SHP77 treated with DMSO at 0.1 percent for 48 hours (cell line): ENCODE results near the gene INO80.
"Not testable (repeated sequence)": the region's sequence is repeated elsewhere in the genome, so short reads cannot be mapped to it uniquely, and the experiment has no call there.

Experiments
- DNase-seq: peaks from one replicate; lab custom pipeline; 2025; lab: John Stamatoyannopoulos, UW

INO80 gene

DNA sequence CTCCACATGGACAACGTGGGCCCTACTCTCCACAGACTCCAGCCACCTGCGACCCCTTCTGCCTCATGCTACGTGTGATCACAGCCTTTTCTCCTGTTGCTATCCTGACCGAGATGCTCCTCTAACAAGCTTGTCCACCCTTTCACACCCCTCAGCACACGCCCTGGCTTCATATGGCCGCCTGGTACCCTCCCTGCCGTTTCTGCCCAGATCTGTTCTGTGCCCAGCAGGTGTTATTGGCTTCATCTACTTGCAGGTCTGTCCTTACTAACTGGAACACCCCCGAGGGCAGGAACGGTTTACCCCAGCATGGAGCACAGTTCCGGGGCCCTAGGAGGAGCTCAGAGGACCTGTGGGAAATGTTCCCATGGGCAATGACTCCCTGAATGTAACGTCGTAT lies 152.9 kb downstream of the INO80 start:
- no peak for DNase-seq

DNA sequence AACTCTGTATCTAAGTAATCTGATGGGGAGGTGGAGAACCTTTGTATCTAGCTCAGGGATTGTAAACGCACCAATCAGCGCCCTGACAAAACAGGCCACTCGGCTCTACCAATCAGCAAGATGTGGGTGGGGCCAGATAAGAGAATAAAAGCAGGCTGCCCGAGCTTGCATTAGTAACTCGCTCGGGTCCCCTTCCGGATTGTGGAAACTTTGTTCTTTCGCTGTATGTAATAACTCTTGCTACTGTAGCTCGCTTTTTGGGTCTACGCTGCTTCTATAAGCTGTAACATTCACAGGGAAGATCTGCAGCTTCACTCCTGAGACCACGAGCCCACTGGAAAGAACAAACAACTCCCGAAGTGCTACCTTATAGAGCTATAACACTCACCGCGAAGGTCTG lies 153.8 kb downstream of the INO80 start:
- not testable (repeated sequence) for DNase-seq

DNA sequence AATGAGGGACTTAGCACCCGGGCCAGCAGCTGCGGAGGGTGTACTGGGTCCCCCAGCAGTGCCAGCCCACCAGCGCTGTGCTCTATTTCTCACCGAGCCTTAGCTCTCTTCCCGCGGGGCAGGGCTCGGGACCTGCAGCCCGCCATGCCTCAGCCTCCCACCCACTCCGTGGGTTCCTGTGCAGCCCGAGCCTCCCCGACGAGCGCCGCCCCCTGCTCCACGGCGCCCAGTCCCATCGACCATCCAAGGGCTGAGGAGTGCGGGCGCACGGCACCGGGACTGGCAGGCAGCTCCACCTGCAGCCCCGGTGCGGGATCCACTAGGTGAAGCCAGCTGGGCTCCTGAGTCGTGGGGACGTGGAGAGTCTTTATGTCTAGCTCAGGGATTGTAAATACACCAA lies 154.3 kb downstream of the INO80 start:
- not testable (repeated sequence) for DNase-seq

DNA sequence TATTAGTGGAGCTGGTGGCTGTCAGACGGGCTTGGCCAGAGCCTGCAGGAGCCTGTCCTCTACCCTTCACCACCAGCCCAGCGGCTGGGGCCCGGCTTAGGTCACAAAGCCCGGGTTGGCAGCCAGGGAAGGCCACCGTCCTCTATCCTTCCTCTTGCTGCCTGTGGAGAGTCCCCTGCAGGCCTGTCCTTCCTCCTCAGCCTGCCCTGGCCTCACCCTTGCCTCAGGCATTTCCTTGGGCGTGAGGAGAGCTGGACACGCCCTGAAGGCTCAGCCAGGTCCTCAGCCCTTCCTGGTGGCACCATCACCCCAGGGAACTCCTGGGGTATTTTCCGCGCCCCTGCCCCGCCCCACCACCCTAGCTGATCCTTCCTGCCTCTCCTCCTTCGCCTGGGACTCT lies 155.2 kb downstream of the INO80 start:
- DNase-seq: no peak

DNA sequence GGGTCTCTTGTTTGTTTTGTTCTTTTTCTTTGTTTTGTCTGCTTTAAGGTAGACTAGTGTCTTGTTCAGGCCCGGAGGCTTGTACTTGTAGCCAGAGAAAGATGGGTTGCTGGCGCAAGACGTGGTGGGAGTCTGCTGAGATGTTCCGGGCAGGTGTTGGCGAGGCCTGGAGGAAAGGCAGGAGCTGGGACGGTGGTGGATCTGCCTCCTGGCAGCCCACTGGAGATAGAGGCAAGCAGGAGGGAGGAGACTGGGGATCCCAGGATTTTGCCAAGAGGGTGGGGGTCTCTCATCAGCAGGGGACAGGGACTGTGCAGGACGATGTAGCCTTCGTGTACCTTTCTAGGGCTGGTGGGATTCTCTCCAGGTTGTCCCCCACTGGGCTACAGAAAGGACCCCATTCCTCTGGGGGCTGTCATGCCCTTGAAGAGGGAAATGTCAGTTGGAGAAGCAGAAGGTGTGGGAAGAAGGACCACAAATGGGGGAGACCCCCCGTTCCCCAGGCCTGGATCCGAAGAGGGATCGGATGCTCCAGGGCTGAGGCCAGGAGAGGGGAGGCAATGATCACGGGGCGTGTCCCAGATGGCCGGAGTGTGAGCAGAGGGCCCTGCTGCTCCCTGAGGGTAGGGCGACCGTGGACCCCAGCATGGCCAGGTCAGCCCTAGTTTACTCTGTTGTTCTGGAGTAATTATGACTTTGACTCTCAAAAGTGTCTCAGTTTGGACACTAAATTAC lies 155.8 kb downstream of the INO80 start:
- no peak for DNase-seq

DNA sequence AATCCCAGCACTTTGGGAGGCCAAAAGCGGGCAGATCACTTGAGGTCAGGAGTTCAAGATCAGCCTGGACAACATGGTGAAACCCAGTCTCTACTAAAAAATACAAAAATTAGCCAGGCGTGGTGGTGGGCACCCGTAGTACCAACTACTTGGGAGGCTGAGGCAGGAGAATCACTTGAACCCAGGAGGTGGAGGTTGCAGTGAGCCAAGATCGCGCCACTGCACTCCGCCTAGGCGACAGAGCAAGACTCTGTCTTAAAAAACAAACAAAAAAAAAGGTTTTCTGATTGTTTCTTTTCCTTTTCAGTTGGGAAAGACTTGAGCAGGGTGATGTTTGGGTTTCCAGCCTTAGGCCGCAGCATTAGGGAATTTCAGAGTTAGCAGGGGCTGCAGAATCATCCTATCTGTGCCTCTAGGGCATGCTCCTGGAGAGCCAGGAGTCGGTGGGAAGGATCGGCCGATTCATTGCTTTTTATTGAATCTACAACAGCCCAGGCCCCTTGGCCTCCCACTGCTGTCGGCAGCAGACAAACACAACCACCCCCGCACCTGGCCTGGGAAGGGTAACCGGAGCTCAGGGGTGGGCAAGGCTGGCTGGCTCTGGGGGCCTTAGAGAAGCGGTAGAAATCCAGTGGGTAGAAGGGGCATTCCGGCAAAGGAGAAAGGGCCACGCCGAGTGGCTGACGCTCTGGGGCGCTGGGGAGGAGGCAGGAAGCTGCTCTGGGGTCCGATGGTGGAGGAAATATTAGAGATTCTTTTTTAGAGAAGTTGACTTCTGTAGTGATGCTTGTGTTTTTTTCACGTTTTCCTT lies 156.5 kb downstream of the INO80 start:
- DNase-seq: no peak

DNA sequence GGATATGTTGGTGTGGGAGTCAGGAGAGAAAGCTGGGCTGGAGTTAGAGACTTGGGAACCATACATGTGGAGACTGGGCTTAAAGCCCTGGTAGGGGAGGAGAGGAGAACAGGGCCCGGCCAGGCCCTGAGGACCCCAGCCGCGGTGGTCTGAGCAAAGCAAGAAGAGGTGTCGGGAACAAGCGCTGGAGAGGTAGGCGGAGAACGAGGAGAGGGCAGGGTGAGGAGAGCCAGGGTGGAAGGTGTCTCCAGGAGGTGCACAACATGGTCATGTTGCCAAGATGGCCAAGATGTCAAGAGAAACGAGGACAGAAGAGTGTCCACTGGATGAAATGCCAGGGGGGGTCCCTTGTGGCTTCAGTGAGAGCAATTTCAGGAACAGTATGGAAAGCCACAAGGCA lies 157.4 kb downstream of the INO80 start:
- DNase-seq: no peak

DNA sequence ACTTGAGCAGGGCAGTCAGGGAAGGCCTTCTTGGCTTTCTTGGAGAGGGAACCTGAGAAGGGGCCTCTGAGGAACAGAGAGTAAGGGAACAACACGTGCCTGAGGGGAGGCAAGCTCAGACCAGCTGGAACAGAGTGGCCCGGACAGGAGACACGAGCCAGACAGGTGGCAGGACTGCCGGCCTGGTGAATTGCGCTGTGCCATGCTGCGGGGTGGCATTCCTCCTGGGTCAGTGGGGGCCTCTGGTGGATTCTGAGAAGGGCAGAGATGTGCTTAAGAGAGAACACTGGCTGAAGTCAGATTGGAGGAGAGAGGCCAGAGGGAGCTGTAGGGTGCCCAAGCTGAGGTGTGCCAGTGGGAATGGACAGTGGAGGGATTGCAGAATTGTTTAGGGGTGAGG lies 157.9 kb downstream of the INO80 start:
- DNase-seq: no peak

DNA sequence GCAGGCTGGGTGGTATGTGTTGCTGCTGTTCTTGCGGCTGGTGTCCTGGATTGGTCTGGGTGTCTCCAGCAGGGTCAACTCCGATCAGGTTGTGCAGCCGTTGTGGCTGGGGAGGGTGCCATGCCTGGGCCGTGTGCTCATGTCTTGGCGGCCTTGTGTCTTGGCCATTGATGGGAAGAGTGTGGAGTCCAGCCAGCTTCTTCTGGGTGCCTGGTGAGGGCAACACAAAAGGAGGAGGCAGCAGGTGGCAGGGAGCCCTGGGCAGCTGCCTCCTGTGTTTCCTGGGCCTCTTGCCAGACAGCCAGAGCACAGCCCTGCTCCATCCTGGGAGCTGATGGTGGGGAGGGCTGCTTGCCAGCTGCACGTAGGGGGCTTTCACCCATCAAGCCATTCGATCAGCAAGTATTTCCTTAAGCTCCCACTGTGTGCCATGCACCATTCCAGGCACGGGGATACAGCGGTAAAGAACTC lies 158.5 kb downstream of the INO80 start:
- peak; percentile 74 for DNase-seq

DNA sequence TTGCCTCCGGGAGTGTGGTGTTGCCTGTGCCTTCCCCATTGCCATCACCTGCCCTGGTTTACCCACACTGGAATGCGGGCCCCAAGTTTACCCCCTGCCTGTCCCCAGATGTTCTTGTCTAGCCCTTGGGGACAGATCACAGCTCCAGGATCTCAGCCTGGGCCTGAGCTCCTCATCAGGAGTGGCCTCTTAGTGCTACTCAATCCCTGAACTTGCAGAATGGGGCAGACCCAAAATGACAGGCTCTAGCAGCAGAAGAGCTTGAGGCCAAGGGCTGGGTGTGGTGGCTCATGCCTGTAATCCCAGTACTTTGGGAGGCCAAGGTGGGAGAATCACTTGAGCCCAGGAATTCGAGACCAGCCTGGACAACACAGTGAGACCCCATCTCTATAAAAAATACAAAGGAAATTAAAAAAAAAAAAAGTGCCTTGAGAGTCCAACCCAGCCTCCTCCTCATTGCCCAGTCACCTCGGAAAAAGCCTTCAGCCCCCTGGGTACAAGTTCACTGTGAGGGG lies 159.0 kb downstream of the INO80 start:
- DNase-seq: no peak

DNA sequence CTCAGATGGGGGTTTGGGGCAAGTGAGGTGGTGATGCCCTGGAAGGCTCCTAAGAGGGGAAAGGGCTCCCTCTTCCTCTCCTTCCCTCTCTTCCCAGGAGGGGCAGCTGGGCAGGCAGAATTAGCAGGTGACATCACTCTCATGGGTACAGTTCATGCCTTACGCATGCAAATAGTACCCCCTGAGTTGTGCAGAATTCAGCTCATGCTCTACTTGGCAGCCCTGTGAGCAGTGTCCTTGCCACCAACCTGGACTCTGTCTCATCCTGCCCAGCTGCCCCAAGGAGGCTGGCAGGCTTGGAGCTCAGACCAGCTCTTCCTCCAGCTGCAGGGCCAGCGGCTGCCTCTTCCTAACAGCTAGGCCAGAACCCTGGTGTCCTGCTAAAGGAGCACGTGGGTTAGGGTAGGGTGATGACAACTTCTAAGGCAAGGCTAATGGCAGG lies 159.5 kb downstream of the INO80 start:
- DNase-seq: no peak

DNA sequence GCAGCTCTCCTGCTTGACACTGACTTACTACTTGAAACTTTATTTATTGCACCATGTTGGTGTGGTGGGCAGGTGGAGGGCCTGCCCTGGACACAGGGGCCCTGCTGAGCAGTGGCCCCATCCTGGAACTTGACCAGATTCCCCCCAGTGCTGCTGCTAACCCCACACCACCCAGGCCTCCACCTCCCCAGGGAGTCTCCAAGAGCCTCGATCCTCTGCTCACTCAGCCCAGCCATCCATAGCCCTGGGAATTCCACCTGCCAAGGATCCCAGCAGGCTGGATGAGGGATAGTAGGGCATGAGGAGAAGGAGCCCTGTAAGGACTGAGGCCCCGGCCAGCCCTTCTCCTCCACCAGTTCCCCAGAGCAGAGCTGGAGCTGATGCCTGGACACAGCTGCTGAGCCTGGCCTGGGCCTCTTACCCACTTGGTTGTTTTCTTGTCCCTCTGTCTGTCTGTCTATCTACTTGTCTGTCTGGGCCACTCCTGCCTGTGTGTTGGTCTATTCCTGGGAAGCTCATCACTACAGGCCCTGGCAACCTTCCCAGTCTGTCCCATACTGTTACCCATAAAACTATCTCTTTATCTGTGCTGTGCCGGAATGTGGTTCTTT lies 160.0 kb downstream of the INO80 start:
- DNase-seq: peak; percentile 9

DNA sequence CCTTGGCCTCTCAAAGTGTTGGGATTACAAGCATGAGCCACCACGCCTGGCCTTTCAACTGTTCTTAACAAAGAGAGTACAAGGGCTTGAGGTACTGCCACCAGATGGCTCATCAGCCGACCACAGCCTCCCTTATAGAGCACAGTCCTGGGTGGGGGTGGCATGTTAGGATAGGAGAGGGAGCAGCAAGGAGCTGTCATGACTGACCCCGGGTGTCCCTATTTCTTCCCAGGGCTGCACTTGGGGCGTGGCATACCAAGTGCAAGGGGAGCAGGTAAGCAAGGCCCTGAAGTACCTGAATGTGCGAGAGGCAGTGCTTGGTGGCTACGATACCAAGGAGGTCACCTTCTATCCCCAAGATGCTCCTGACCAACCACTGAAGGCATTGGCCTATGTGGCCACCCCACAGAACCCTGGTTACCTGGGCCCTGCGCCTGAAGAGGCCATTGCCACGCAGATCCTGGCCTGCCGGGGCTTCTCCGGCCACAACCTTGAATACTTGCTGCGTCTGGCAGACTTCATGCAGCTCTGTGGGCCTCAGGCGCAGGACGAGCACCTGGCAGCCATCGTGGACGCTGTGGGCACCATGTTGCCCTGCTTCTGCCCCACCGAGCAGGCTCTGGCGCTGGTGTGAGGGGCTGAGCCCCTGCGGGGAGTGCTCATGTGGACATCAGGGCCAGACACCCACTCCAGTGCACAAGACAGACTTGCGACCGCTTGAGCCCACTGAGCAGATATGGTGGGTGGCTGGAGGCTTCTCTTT lies 160.8 kb downstream of the INO80 start:
- DNase-seq: no peak

DNA sequence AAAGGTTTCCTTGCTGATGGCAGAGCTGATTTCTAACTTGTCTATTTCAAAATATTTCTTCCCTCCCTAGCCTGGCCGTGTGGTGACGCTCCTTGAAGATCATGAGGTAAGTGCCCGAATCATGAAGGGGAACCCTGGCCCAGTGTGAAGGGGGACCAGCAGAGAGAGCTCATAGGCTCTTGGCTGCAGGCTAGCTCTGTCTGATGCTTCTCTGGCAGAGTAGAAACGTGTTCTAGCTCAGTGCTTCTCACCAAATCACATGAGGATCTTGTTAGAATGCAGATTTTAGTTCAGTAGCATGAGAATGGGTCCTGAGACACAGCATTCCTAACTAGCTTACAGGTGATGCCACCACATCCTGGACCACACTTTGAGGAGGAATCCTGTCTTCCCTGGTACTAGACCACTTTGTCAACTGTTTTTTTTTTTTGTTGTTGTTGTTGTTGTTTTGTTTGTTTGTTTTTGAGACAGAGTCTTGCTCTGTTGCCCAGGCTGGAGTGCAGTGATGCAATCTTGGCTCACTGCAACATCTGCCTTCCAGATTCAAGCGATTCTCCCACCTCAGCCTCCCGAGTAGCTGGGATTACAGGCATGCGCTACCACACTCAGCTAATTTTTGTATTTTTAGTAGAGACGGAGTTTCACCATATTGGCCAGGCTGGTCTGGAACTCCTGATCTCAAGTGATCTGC lies 161.8 kb downstream of the INO80 start:
- not testable (repeated sequence) for DNase-seq

DNA sequence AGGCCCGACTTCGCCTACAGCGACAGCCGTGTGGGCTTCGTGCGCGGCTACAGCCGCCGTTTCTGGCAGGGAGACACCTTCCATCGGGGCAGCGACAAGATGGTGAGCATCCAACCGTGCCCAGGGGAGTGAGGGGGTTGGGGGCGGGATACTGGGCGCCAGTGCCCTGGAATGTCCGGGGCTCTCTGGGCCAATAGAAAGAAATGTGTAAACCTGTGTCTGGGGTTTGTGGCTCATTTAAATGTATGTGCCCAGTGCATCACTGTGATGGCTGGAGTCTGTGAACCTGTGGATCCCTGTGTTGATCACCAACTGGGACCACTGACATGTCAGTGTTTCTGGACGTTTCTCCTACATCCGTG lies 162.4 kb downstream of the INO80 start:
- DNase-seq: no peak

DNA sequence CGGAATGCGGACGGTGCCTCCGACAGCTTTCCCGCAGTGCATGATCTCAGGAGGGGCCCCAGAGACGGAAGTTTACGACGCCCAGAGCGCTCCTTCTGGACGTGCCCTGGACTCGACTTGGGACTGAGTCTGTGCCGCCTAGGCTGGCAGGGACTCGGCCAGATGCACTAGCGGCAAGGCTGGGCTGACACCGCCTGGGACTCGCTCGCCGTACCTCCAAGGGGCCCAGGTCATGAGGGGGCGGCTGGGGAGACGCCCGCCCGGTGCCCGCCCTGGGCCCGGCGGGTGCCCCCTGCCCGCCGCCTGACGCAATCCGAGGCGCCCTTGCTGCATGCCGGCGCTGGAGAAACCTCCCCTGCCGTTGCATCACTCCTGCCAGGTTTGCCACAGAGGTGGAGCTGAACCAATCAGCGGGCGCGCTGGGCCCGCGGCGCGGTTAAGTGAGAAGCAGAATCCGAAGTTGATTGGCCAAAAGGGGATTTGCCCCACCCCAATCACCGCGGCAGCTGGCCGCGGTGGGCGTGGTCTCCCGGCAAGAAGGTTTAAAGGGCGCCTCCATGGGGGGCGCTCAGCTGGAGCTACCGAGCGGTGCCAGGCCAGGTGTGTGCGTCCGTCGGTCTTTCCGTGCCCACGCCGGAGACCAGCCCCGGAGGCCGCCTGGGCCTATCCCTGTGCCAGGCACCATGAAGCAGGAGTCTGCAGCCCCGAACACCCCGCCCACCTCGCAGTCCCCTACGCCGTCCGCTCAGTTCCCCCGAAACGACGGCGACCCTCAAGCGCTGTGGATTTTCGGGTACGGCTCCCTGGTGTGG lies 163.0 kb downstream of the INO80 start, which contains the start of gene CHAC1:
CHAC1 (plus strand) TSS at position 571 of the 812 bp plus-strand sequence; CDS start at position 684, 113 bp downstream.
- DNase-seq: peak; percentile 91

DNA sequence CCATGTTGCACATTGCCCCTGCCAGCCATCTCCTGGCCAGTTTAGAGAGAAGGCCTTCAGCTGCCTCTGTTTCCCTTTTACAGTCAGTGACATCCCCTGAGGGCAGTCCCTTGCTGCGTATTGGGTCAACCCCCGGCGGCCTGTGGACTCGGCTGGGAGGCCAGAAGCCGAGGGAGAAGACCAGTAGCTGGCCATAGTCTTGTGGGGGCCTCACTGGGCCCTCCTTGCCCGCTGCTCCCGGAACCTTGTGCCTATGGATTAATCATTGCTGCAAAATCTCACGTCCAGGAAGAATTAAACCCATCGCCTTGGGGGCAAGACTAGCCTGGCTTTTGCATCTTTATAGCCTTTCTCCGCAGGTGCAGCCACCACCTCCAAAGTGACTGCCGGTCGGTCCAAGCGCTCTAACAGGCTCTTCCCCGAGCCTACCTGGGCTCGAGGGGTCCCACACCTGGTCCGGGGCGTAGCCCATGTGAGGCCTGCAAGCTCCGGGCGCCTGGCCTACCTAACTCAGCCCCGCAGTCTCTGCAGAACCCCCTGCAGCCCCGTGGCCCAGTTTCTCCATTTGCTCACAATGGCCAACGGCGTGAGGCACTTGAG lies 163.7 kb downstream of the INO80 start:
- no peak for DNase-seq

DNA sequence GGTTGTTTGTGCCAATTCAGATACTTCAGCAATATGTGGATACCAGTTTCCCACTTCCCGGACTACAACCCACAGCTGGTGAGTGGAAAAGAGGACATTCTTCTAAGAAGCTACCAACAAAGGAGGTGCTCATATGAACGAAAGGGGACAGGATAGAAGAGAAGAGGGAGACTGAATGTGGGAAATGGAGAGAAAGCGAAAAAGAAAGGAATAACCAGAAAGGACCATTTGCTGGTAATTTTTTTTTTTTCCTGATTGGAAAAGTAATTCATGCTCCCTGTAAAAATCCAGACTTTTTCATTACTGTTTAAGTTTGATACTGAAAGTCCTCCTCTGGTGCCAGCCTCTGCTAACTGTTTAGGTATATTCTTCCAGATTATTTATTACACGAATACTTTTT lies 164.3 kb downstream of the INO80 start:
- DNase-seq: no peak

DNA sequence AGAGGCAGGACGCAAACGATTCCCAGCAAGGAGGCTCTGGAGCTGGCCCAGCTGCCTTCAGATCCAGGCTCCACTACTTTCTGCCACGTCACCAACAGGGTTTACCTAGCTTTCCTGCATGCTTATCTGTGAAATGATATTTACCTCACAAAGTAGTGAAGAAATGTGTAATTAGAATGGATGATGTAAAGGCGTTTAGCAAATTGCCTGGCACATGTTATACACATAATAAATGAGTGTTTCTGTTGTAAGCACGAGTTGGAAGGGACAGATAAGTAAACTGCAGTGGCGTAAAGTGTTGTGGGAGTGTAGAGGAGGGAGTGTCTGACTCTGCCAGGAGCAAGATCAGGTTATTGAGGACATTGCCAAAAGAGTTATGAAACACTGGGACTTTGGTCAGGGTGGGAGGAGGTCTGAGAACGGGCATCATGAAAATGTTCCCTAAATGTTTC lies 166.3 kb downstream of the INO80 start:
- no peak for DNase-seq
